ENCODE measurements around the gene PTGR3. TPM values are rescaled to one million over a fixed set of nuclear protein-coding genes. Genes with fewer than 3 reads are reported as not detected.

Gene PTGR3
- total RNA-seq, 3 donors from 2014 or later (not counting 1 experiment from before 2014, with no cell fraction given), result 27.4 to 29.4 (median 28.5) TPM

DNA sequence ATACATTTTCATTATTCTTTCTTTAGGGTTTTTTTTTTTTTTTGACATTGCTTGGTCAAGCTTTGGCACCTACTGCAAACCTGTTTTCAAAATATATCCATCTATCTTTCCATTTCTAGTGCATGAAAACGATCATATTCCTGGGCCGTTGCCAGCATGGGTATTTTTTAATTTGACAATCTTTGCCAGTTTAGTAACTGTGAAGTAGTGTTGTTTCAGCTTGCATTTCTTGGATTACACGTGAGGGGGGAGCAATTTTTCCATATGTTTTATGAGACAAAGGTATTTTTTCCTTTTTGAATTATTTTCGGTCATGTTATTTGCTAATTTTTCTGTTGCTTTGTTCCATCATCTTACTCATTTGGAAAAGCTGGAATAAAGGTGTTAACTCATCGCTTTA is 42.5 kb upstream of the PTGR3 start:
- Mint-ChIP-seq H3K4me1 (peaks cover 58 to 76% of the 10 kb centered on the region in 2 donors), H3K27me3 (ENCODE audit: low read depth in 2 of 2) (no peaks in the 10 kb centered on the region)

DNA sequence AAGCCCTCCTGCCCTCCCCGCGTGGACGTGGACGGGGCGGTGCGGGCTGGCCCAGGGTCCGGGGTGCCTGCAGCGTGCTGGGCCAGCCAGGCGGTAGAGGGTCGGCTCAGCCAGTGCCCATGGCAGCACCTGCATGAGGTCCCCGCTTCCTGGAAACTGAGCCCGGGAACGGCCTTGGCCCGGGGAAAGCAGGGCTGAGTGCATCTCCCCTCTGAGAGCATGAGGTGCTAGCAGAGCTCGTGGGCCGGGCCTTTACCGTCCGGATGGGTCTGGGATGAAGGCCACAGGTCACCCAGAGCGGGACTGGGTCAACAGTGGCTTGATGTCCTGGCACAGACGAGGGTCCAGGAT is 41.5 kb upstream of the PTGR3 start:
- Histone ChIP-seq H3K27ac (ENCODE audit: low read length) (no peak overlapping the region), H3K4me3 (ENCODE audit: low read length) (no peak overlapping the region), H3K4me1 (ENCODE audit: control insufficient read depth, insufficient read depth, low read length) (peaks cover 38% of the 10 kb centered on the region), H3K9me3 (ENCODE audit: control insufficient read depth, insufficient read depth, low read length) (peaks cover 8% of the 10 kb centered on the region), H3K27me3 (ENCODE audit: control insufficient read depth, insufficient read depth, low read length) (no peaks in the 10 kb centered on the region), H3K36me3 (ENCODE audit: control insufficient read depth, insufficient read depth, low read length) (no peaks in the 10 kb centered on the region)
- Mint-ChIP-seq H3K4me3 (no peak overlapping the region), H3K36me3 (no peaks in the 10 kb centered on the region), H3K27ac (peak overlapping the region; percentile 77 to 98), H3K4me1 (peaks cover 60 to 78% of the 10 kb centered on the region in 2 donors), H3K27me3 (ENCODE audit: low read depth in 2 of 2) (no peaks in the 10 kb centered on the region), H3K9me3 (peaks cover 0 to 5% of the 10 kb centered on the region in 2 donors)
- ATAC-seq, result no peak
- intact Hi-C loops (cut with micrococcal nuclease), result no loop called here
- DNase-seq, result no peak
- no peak for TF ChIP-seq CTCF (IDR thresholded peaks at IDR 0.05)
- WGBS (ENCODE audit: insufficient coverage), result 98% methylated on average over 20 of the region's 20 CpGs

More for the DNA sequence above, 42.5 kb upstream of the PTGR3 start:
- no peak overlapping the region for H3K27ac ChIP-seq (ENCODE audit: low read length)
- peaks cover 8% of the 10 kb centered on the region for H3K9me3 ChIP-seq (ENCODE audit: control insufficient read depth, insufficient read depth, low read length)
- no peak overlapping the region for H3K4me3 ChIP-seq (ENCODE audit: low read length)
- no peak for TF ChIP-seq CTCF (IDR thresholded peaks at IDR 0.05)
- intact Hi-C loops (cut with micrococcal nuclease), result no loop called here
- no peaks in the 10 kb centered on the region for H3K36me3 ChIP-seq (ENCODE audit: control insufficient read depth, insufficient read depth, low read length)
- Mint-ChIP-seq H3K4me3 (no peak overlapping the region), H3K36me3 (no peaks in the 10 kb centered on the region), H3K9me3 (peaks cover 0 to 5% of the 10 kb centered on the region in 2 donors), H3K27ac (peak overlapping the region in 1 of 2 donors; percentile 77)
- ATAC-seq, result no peak
- DNase-seq, result no peak
- WGBS (ENCODE audit: insufficient coverage), result 92% methylated on average over 3 of the region's 5 CpGs
- H3K27me3 ChIP-seq (ENCODE audit: control insufficient read depth, insufficient read depth, low read length), result no peaks in the 10 kb centered on the region
- peaks cover 28% of the 10 kb centered on the region for H3K4me1 ChIP-seq (ENCODE audit: control insufficient read depth, insufficient read depth, low read length)

- no peak for TF ChIP-seq CTCF (IDR thresholded peaks at IDR 0.05)
- no peaks in the 10 kb centered on the region for H3K36me3 Mint-ChIP-seq
- Histone ChIP-seq H3K27ac (ENCODE audit: low read length) (peak overlapping the region; percentile 51), H3K27me3 (ENCODE audit: control insufficient read depth, insufficient read depth, low read length) (no peaks in the 10 kb centered on the region), H3K36me3 (ENCODE audit: control insufficient read depth, insufficient read depth, low read length) (no peaks in the 10 kb centered on the region), H3K4me3 (ENCODE audit: low read length) (no peak overlapping the region), H3K9me3 (ENCODE audit: control insufficient read depth, insufficient read depth, low read length) (peaks cover 8% of the 10 kb centered on the region), H3K4me1 (ENCODE audit: control insufficient read depth, insufficient read depth, low read length) (peaks cover 43% of the 10 kb centered on the region)
- no peaks in the 10 kb centered on the region for H3K27me3 Mint-ChIP-seq (ENCODE audit: low read depth in 2 of 2)
- intact Hi-C loops (cut with micrococcal nuclease), result loop anchor here (5.0 kb wide), 1 partner anchor 253 kb away; no protein-coding TSS in a partner anchor
- peak overlapping the region; percentile 70 to 98 for H3K27ac Mint-ChIP-seq
- H3K4me1 Mint-ChIP-seq, result peaks cover 59 to 77% of the 10 kb centered on the region in 2 donors
- peaks cover 0 to 5% of the 10 kb centered on the region in 2 donors for H3K9me3 Mint-ChIP-seq
- DNase-seq (peak in 1 of 2 donors; percentile 29), ATAC-seq (peak in 2 of 3 donors; percentile 4 to 18)
- H3K4me3 Mint-ChIP-seq, result peak overlapping the region; percentile 6
- 97% methylated on average over 10 of the region's 18 CpGs for WGBS (ENCODE audit: insufficient coverage)
Measured at GRCh38 chr18:75249672-75250470, 40.9 kb upstream of the PTGR3 start.
